NAMALWA (cell line): ENCODE measurements around the gene SLC5A12.

Experiments used
- DNase-seq: peaks from one replicate; pipeline ENCODE4 v3.0.0-alpha.2; 2015; ENCODE audit warnings: low spot score

Gene SLC5A12

GRCh38 chr11:26721948-26722475 is at the start of gene SLC5A12:
TSS of gene SLC5A12 (minus strand) at chr11:26722060. CDS start at chr11:26721714, 346 bp downstream.
- no peak for DNase-seq

GRCh38 chr11:26769027-26769426 is 47.2 kb upstream of the SLC5A12 start:
- DNase-seq, result no peak

GRCh38 chr11:26767060-26767459 is 45.2 kb upstream of the SLC5A12 start:
- DNase-seq, result no peak

DNA sequence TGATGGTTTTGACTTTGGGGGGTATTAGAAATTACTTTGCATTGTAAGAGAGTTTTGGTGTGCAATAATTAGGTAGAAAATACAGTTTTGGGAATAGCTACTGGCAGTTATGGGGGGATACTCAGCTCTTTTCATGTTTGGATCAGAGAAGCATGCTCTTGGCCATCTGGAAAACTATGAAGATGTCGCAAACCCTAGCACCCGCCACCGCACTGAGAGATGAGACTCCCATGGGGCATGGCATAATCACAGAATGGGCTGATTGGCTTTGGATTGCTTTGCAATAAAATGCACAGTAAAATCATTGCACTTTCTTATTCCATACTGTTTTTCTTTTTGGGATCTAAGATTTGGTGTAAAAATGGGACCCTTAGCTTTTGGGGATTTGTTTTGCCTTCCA is 43.5 kb upstream of the SLC5A12 start:
- DNase-seq, result no peak

- DNase-seq, result no peak
Observed at GRCh38 chr11:26764825-26765224, 43.0 kb upstream of the SLC5A12 start.

DNA sequence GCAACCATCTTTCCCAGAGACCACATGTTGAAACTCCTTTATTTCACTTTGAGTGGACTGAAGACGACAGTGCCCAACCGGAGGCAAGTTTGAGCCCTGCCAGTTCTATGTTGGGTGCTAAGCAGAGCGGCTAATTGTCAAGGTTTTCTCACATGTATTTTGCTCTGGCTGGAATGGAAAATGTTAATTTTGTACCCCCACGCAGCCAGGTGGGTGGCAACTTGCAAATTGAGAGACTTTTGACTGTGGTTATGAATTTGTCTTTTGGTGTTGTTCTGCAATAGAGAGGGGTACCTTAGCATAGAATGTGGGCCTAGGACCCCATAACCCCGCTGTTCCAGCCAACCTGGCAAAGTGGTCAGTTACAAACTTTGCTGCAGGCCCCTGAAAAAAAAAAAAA is 42.5 kb upstream of the SLC5A12 start:
- no peak for DNase-seq

DNA sequence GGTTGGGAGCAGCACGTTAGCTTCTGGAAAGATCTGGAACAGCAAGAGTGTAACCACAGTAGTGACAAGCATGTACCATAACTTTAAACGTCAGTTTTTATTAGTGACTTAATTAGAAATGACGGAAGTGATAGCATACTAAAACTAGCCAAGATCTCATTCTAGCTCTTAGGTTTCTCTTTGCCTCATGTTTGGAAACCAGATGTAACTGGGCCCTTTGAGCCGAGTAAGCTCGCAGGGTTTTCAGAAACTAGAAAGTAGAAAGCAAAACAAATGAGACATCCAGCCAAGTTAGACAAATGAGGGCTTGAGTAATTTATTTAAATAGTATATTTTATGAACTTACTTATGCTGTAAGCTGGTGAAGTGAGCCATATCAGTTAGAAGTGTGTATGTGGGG is 40.2 kb upstream of the SLC5A12 start:
- no peak for DNase-seq

GRCh38 chr11:26761361-26761809 is 39.5 kb upstream of the SLC5A12 start:
- DNase-seq, result no peak

- no peak for DNase-seq
Observed at GRCh38 chr11:26757995-26758394, 36.1 kb upstream of the SLC5A12 start.

- DNase-seq, result no peak
Observed at GRCh38 chr11:26755762-26756161, 33.9 kb upstream of the SLC5A12 start.

- peak; percentile 56 for DNase-seq
Observed at GRCh38 chr11:26753723-26754504, 32.1 kb upstream of the SLC5A12 start.

- DNase-seq, result no peak
Observed at GRCh38 chr11:26749927-26750326, 28.1 kb upstream of the SLC5A12 start.

DNA sequence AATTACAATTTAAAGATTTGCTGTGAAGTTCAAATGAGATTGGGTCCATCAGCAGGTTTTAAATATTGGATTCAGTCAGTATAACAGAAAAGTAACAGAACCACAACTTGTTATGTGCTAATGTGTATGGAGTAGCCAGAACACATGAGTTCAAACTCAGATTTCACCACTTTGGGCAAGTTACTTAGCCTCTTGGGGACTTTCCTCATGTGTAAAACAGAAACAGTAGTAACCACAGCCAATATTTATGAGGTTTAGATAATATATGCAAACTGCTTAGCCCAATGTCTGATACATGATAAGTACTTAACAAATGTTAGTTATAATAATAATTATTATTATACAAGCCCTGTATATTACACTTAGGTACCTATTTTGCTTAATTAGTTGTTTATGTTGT is 21.8 kb upstream of the SLC5A12 start:
- DNase-seq, result no peak

GRCh38 chr11:26742966-26743365 is 21.1 kb upstream of the SLC5A12 start:
- DNase-seq, result no peak

DNA sequence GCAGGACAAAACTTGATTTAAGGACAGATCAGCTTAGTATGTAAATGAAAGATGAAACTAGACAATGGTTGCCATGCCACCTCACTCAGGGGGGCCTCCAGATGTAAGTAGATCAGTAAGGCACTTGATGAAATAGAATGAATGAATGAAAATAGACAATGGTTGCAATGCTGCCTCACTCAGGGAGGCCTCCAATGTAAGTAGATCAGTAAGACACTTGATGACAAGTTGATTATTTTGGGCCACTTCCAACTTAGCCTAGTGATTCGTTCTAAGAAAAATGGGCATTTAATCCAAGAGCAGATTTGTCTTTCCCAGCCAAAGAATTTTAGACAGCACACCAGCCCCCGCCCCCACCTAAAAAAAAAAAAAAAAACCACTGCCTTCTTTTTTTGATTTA is 19.2 kb upstream of the SLC5A12 start:
- DNase-seq, result no peak

GRCh38 chr11:26739366-26740073 is 17.7 kb upstream of the SLC5A12 start:
- no peak for DNase-seq

DNA sequence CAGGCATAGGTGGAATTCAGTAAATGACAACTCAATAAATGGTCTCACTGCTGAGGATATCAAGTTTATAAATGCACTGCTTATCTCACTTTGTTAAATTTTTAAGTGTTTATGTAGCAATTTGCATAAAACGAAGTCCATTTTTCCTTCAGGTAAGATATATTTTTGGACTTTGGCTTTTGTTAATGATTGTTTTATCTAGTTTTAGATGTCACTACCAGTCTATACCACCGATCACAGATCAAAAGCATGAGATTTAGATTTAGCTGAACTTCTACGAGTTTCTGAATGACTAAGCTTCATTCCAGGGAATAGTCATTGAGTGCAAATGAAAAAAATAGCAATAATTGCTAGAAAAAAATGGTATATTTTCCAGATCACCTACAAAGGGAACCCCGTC is 12.8 kb upstream of the SLC5A12 start:
- DNase-seq, result no peak

- DNase-seq, result no peak
Observed at GRCh38 chr11:26731084-26731456, 9.2 kb upstream of the SLC5A12 start.

DNA sequence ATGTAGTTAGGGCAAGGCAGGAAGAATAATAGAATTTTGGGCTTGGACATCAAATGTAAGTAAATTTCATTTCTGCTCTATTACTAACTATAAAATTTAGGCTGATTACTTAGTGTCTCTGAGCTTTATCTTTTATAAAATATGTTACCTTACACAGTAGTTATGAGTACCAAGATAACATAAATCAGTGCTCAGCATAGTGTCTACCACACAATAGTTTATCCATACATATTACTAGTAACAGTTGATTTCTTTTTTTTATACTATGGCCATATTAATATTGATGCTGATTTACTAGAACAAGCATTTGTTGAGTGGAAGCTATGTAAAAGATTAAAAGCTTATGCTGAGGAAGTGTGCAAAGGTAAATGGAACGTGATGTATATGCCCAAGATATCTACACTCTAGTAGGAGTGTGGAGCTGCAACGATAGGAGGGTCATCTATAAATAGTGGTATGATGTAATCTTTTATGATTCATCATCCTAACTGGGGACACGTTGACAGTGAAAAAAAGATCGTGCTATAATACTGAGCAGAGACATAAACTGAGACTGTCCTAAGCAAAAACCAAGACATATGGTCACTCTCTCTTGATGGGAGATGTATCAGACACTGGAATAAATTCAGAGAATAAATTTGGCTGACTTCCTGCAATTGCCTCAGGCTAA is 8.7 kb upstream of the SLC5A12 start:
- DNase-seq, result no peak

DNA sequence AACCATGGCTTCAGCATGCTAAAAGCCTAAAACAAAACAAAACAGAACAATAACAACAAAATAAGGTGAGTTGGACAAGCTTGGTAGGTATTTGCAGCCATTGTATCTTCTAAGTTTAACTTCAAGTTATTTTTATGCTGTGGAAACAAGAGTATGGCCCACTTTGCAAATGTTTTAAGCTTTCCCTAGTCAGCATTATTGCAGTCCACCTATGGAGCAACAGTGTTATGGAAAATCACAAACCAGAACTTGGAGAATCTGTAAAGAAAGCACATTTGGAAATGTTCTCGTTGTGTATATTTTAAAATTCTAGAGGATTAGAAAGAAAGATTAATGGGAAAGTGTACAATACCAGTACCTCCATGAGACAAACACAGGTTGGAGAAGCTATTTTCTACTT is 7.4 kb upstream of the SLC5A12 start:
- no peak for DNase-seq

GRCh38 chr11:26726960-26727359 is 5.1 kb upstream of the SLC5A12 start:
- no peak for DNase-seq

- no peak for DNase-seq
Observed at GRCh38 chr11:26719998-26720397, 1.9 kb downstream of the SLC5A12 start.
